Measurements from ENCODE around the gene ZSWIM1.
"Not testable (repeated sequence)": the region's sequence is repeated elsewhere in the genome, so short reads cannot be mapped to it uniquely, and the experiment has no call there.

ZSWIM1 gene

GRCh38 chr20:45857114-45857881, 23.7 kb upstream of the ZSWIM1 start, which contains the start of the genes ACOT8 and ZSWIM3:
ACOT8 (minus strand) TSS chr20:45857392; CDS start chr20:45857315, 77 bp downstream.
ZSWIM3 (plus strand) TSS chr20:45857614; CDS start chr20:45857826, 212 bp downstream.
- DNase-seq (ENCODE audit: low spot score) = peak; percentile 100

DNA sequence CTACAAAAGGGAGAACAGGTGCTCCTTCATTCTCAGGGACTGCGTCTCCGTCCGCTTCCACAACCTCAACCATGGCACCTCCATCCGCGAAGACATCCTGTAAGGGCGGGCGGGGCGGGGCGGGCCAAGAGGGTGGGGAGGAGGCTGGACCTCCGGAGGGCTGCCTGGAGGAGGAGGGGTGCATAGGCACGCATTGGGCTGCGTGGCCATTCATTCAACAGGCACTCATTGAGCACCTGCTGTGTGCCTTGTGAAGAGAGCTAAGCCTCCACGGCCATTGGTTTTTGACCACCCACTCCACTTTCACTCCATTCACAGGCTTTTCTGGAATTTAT, 23.2 kb upstream of the ZSWIM1 start:
- DNase-seq (ENCODE audit: low spot score) = peak; percentile 34

DNA sequence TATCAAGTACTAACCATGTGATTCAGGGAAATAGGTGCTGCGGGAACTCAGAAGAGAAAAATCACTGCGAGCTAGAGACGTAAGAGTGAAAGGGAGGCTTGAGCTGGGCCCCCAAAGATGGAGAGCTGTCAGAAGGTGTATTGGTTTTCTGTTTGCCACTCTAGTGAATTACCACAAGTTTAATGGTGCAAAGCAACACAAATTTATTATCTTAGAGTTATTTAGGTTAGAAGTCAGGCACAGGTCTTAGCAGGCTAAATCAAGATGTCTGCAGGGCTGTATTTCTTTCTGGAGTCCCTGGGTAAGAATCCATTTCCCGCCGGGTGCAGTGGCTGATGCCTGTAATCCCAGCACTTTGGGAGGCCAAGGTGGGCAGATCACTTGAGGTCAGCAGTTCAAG, 21.1 kb upstream of the ZSWIM1 start:
- DNase-seq (ENCODE audit: low spot score) = no peak

DNA sequence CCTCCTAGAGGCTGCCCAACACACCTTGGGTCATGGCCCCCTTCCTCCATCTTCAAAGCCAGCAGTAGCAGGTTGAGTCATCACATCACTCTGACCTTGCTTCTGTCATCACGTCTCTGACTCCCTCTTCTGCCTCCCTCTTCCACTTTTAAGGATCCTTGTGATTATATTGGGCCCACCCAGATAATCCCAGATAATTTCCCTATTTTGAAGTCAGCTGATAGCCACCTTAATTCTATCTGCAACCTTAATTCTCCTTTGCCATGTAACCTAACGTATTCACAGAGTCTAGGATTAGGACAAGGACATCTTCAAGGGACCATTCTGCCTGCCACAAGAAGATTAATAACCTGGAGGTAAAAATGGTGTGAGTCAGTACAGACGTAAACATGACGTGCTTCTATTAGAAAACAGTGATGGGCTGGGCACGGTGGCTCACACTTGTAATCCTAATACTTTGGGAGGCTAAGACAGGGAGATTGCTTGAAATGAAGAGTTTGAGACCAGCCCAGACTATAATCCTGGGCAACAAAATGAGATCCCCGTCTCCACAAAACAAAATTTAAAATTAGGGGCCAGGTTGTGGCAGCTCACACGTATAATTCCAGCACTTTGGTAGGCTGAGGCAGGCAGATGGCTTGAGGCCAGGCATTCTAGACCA, 20.3 kb upstream of the ZSWIM1 start:
- no peak for DNase-seq (ENCODE audit: low spot score)

DNA sequence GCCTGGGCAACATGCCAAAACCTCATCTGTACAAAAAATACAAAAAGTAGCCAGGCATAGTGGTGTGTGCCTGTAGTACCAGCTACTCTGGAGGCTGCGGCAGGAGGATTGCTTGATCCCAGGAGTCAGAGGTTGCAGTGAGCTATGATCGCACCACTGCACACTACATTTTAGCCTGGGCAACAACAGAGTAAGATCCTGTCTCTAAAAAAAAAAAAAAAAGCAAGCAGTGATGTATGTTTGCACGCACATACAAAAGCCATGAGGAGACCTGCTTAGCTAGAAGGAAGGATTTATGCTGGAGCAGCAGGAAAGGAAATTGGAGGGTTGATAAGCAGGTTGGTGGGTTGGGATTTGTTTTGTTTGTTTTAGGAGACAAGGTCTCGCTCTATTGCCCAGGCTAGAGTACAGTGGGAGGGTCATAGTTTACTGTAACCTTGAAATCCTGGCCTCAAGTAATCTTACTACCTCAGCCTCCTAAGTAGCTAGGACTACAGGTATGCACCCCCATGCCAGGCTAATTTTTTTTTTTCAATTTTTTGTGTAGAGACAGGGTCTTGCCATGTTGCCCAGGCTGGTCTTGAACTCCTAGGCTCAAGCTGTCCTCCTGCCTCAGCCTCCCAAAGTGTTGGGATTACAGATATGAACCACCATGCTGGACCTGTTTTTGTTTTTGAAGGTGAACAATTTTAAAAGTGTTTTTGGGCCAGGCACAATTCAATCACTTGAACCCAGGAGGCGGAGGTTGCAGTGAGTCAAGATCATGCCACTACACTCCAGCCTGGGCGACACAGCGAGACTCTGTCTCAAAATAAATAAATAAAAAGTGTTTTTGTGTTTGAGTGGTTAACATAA, 19.6 kb upstream of the ZSWIM1 start:
- DNase-seq (ENCODE audit: low spot score) = no peak

- DNase-seq (ENCODE audit: low spot score) = no peak
Measured at GRCh38 chr20:45863543-45864470, 17.2 kb upstream of the ZSWIM1 start.

GRCh38 chr20:45866454-45866853, 14.6 kb upstream of the ZSWIM1 start:
- DNase-seq (ENCODE audit: low spot score) = no peak

DNA sequence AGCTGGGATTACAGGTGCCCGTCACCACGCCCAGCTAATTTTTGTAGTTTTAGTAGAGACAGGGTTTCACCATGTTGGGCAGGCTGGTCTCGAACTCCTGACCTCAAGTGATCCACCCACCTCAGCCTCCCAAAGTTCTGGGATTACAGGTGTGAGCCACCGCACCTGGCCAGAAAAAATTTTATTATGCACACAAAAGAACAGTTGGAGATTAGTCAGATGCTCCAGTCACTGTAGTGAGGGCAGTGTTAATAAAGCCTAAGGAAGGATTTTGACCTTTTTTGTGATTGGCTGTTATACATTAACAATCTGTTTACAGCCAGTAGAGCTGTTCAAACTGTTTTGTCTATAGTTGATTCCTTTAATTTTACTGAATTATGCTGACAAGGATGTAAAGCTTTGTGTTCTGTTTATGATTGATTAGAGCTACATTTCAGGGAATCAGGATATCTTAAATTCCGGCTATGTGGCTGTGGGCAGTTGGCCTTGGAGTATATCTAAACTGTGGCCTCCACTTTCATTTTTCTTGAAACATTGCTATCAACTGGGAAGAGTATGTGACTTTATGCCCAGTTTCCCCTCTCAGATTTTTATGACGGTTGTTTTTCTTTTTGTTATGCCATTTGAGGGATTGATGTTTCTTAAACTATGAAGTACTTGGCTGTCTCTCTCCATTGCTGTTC, 13.8 kb upstream of the ZSWIM1 start:
- no peak for DNase-seq (ENCODE audit: low spot score)

- no peak for DNase-seq (ENCODE audit: low spot score)
Measured at GRCh38 chr20:45867819-45868176, 13.2 kb upstream of the ZSWIM1 start.

DNA sequence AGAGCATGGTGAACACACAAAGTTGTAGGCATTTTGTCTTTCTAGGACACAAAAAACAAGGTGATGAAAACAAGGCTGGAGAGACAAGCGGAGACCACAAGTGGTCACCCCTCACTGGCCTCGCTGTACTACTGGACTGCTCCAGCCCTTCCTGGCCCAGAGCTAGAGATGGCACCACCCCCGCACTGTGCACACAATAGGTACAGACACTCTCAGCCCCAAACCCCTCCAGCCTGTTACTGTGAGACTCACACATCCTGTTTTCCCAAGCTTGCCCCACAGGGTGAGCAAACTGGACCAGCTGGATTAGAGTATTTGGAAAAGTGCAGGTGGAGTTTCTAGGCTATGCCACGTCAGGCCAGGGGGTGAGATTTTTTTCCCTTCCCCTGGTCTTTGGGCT, 8.4 kb upstream of the ZSWIM1 start:
- no peak for DNase-seq (ENCODE audit: low spot score)

DNA sequence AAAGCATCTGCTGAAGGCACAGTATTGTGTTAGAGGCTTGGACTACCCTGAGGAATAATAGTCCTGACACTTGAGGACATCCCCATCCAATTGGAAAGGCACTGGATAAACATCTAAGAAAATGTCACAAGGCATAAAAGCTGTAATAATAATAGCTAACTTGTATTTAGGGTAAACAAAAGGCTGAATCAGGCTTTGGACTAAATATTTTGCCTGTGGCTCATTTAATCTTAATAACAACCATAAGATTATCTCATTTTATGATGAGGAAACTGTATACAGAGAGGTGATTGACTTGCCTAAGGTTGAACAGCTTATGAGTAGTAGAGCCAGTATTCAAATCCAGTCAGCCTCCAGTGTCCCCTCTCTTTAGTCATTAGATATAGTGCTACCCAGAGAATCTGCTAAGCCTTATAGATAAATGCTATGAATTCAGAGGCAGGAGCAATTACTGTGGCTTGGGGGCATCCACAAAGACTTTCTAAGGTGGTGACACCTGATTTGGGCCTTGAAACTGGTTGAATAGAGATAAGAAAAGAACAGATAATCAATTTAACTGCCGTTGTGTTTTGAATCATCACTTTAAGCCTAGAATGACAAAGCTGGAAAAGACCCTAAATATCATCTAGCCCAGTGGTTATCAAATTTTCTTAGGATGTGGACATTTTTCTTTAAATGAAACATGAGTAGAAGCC, 7.5 kb upstream of the ZSWIM1 start:
- no peak for DNase-seq (ENCODE audit: low spot score)

GRCh38 chr20:45874104-45874481, 6.9 kb upstream of the ZSWIM1 start:
- not testable (repeated sequence) for DNase-seq (ENCODE audit: low spot score)

- no peak for DNase-seq (ENCODE audit: low spot score)
Measured at GRCh38 chr20:45874576-45874975, 6.5 kb upstream of the ZSWIM1 start.

- DNase-seq (ENCODE audit: low spot score) = no peak
Measured at GRCh38 chr20:45878076-45878761, 2.8 kb upstream of the ZSWIM1 start.

GRCh38 chr20:45882469-45883099, 1.6 kb downstream of the ZSWIM1 start:
- DNase-seq (ENCODE audit: low spot score) = no peak

DNA sequence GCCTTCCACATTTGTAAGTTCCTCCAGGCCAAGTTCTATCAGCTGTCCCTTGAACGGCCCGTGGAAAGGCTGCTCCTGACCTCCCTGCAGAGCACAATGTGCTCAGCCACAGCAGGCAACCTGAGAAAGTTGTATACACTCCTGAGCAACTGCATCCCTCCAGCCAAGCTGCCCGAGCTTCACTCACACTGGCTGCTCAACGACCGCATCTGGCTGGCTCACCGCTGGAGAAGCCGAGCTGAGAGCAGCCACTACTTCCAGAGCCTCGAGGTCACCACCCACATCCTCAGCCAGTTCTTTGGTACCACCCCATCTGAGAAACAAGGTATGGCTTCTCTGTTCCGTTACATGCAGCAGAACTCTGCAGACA, 2.1 kb downstream of the ZSWIM1 start:
- DNase-seq (ENCODE audit: low spot score) = no peak

- no peak for DNase-seq (ENCODE audit: low spot score)
Measured at GRCh38 chr20:45886590-45887345, 5.7 kb downstream of the ZSWIM1 start.

GRCh38 chr20:45887346-45887715, 6.3 kb downstream of the ZSWIM1 start, which contains the start of gene SPATA25:
SPATA25 (minus strand) TSS chr20:45887622; CDS start chr20:45887590, 32 bp downstream.
- DNase-seq (ENCODE audit: low spot score) = no peak

- DNase-seq (ENCODE audit: low spot score) = no peak
Measured at GRCh38 chr20:45888681-45889080, 7.7 kb downstream of the ZSWIM1 start.

All from CD4-positive, alpha-beta T cell treated with Interleukin-6 at 100 ng/mL for 8 hours (primary cell).